T-helper 2 cell treated with Interferon-gamma antibody and Interleukin-4, amounts not matched to agents 5 μg/mL and 100 μg/mL, for 36 hours (primary cell): ENCODE measurements around the gene RITA1.

ENCODE experiments used
- DNase-seq: peaks from one replicate; pipeline ENCODE4 v3.0.0; 2021; ENCODE audit warnings: low spot score
- H3K27ac Mint-ChIP-seq: one replicate; pipeline ENCODE4 v1.8.0; 2021; ENCODE audit warnings: mild to moderate bottlenecking, mixed read lengths
- H3K27me3 Mint-ChIP-seq: one replicate; pipeline ENCODE4 v1.8.0; 2021; ENCODE audit warnings: low read depth, mixed read lengths
- H3K36me3 Mint-ChIP-seq: one replicate; pipeline ENCODE4 v1.8.0; 2021; ENCODE audit warnings: low read depth, mixed read lengths
- H3K4me1 Mint-ChIP-seq: one replicate; pipeline ENCODE4 v1.8.0; 2021; ENCODE audit warnings: low read depth, mixed read lengths
- H3K4me3 Mint-ChIP-seq: one replicate; pipeline ENCODE4 v1.8.0; 2022; ENCODE audit warnings: mild to moderate bottlenecking, moderate library complexity, mixed read lengths
- H3K9me3 Mint-ChIP-seq: one replicate; pipeline ENCODE4 v1.8.0; 2021; ENCODE audit warnings: mixed read lengths

Gene RITA1

DNA sequence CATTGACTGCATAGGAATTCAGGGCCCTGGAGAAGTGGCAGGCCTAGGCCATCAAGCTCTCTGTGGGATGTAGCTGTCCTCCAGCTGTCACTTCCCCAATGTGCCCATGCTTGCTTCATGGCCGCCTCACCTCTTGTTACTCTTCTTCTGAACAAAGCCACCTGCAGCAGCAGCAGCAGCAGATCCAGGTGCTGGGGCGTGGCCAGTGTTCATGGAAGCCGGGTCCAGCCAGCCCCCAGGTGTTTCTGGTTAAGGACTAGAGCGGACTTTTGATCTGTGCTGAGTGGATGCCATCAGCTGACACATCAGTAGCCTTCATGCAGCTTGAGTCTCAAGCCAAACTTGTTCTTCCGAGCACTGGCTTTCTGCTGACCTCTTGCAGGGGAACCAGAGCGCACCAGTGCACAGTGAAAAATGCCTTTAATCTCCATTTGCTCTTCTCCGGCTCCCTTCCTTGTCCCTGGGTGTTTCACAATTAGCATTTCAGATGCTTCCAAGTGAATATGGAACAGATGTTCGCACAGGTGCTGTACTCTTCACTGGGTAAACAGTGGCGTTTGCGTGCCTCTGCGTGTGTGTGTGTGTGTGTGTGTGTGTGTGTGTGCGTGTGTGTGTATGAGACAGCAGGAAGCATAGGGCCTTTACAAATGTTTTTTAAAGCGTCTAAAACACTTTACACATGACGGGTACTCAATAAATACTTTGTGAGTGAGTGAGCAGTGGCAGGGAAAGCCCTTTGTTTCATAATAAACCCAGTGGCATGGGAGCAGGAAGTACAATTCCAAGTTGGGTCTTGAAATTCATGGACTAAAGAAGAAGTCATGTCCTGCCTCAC lies 55.9 kb downstream of the RITA1 start:
- no peaks in the 10 kb centered on the region for H3K27me3 Mint-ChIP-seq
- H3K4me3 Mint-ChIP-seq = no peak overlapping the region
- H3K9me3 Mint-ChIP-seq = no peaks in the 10 kb centered on the region
- H3K36me3 Mint-ChIP-seq = peaks cover 17% of the 10 kb centered on the region
- DNase-seq = no peak
- no peak overlapping the region for H3K27ac Mint-ChIP-seq
- H3K4me1 Mint-ChIP-seq = peaks cover 12% of the 10 kb centered on the region
